ENCODE results near the gene SLAMF6.

- TF ChIP-seq CTCF (IDR thresholded peaks at IDR 0.05; ENCODE audit: insufficient read depth, low read length, poor library complexity, severe bottlenecking): peak; percentile 16
- TF ChIP-seq EZH2phosphoT487 (conservative IDR thresholded peaks at IDR 0.05; ENCODE audit: low read length): no peak
Measured at GRCh38 chr1:160534823-160535605, 12.0 kb upstream of the SLAMF6 start.
